K562 (cell line): ENCODE results near the gene POMP. TPM values are rescaled to one million over a fixed set of nuclear protein-coding genes. Genes with fewer than 3 reads are reported as not detected.

ENCODE experiments used
- ATAC-seq: fragments of 200-7000 bp; cut with Tn5 transposase; 3 replicates; pipeline ENCODE4 v1.9.1; 2020; ENCODE audit warnings: moderate library complexity
- BruUV-seq: library from RNA; stranded (reverse); fragments of 400-500 nt; replicated peaks from 2 replicates; lab custom pipeline; 2021; lab: Mats Ljungman, UMichigan
- CTCF ChIA-PET: fragments of 300-600 bp; formaldehyde crosslinking; extraction: SDS; loops from one replicate; lab custom pipeline; 2021; ENCODE audit warnings: low intra/inter-chr PET ratio; lab: Yijun Ruan, JAX
- POLR2A ChIA-PET: fragments of 300-600, 350-650 bp; sonication (Branson Sonifier 250); formaldehyde crosslinking; extraction: SDS; loops from one replicate; lab custom pipeline; 2021; ENCODE audit warnings: antibody characterized with exemption, inconsistent platforms; lab: Yijun Ruan, JAX
- DNase-seq, 4 experiments: peaks; one replicate each; pipeline versions ENCODE4 v3.0.0 to v3.0.0-alpha.2; 2011 to 2018; ENCODE audit warnings: low spot score in 3 of 4, mixed read lengths in 3 of 4; ENCODE audit errors: extremely low read depth in 1 of 4
- FAIRE-seq: peaks from 2 replicates; lab custom pipeline; 2011; peaks lifted over from hg19 to GRCh38; lab: Jason Lieb, UNC
- H2AFZ ChIP-seq: 2 replicates; pipeline ENCODE4 v1.6.0; 2011; ENCODE audit warnings: low read depth, low read length, control low read depth, inconsistent platforms
- H3K27ac ChIP-seq: fragments of 200-600 bp; 3 replicates; pipeline ENCODE4 v1.8.0; 2011; ENCODE audit warnings: low read depth, mild to moderate bottlenecking, control low read depth, inconsistent platforms, low read length, moderate library complexity, mixed read lengths; ENCODE audit errors: extremely low read depth
- H3K27me3 ChIP-seq, 2 experiments: fragments of 300-600 bp in 1 of 2; 2 replicates in 1 of 2; 3 replicates in 1 of 2; pipeline versions ENCODE4 v1.6.0 to v1.8.0; 2011; ENCODE audit warnings: inconsistent platforms in 2 of 2, low read length in 2 of 2, mild to moderate bottlenecking in 1 of 2, mixed read lengths in 1 of 2, moderate library complexity in 1 of 2; ENCODE audit not compliant: control insufficient read depth in 2 of 2, insufficient read depth in 2 of 2
- H3K36me3 ChIP-seq: fragments of 300-600 bp; 3 replicates; pipeline ENCODE4 v1.8.0; 2011; ENCODE audit warnings: mild to moderate bottlenecking, low read length, inconsistent platforms; ENCODE audit not compliant: control insufficient read depth, insufficient read depth
- H3K4me1 ChIP-seq, 2 experiments: fragments of 200-600 bp in 1 of 2; replicated peaks in 1 of 2; 2 replicates in 1 of 2; 3 replicates in 1 of 2; pipeline versions ENCODE4 v1.5.1 to v1.8.0; 2011; ENCODE audit warnings: inconsistent platforms in 2 of 2, low read length in 2 of 2, mild to moderate bottlenecking in 1 of 2, mixed read lengths in 1 of 2, moderate library complexity in 1 of 2; ENCODE audit not compliant: control insufficient read depth in 2 of 2, insufficient read depth in 2 of 2
- H3K4me2 ChIP-seq: 2 replicates; pipeline ENCODE4 v1.6.1; 2011; ENCODE audit warnings: low read length, control low read depth, inconsistent platforms, mixed read lengths; ENCODE audit not compliant: insufficient read depth
- H3K4me3 ChIP-seq: fragments of 200-600 bp; sonication (generic), shearing (Covaris generic); 2 replicates; pipeline ENCODE4 v1.5.1; 2016; ENCODE audit warnings: control low read depth, inconsistent platforms
- H3K79me2 ChIP-seq: fragments of 200-600 bp; 3 replicates; pipeline ENCODE4 v1.8.0; 2011; ENCODE audit warnings: low read length, inconsistent platforms; ENCODE audit not compliant: control insufficient read depth, insufficient read depth
- H3K9ac ChIP-seq, 2 experiments: 2 replicates each; pipeline versions ENCODE4 v1.6.0 to v1.6.1; 2011; ENCODE audit warnings: low read depth in 2 of 2, low read length in 2 of 2, control low read depth in 1 of 2, inconsistent platforms in 1 of 2, mild to moderate bottlenecking in 1 of 2, mixed read lengths in 1 of 2; ENCODE audit not compliant: insufficient read depth in 1 of 2
- H3K9me1 ChIP-seq: one replicate; pipeline ENCODE4 v1.6.0; 2011; ENCODE audit warnings: inconsistent platforms, mild to moderate bottlenecking, low read length, moderate library complexity; ENCODE audit not compliant: control insufficient read depth, insufficient read depth
- H3K9me3 ChIP-seq: replicated peaks from 2 replicates; pipeline ENCODE4 v1.5.1; 2011; ENCODE audit warnings: low read depth, low read length, inconsistent platforms; ENCODE audit not compliant: control insufficient read depth, insufficient read depth
- H4K20me1 ChIP-seq: replicated peaks from 2 replicates; pipeline ENCODE4 v1.6.1; 2011; ENCODE audit warnings: low read length, inconsistent platforms, mixed read lengths; ENCODE audit not compliant: control insufficient read depth, insufficient read depth
- ARHGAP35 ChIP-seq: fragments of 450-650 bp; IDR thresholded peaks from 2 replicates; pipeline ENCODE4 v1.6.1; 2018; ENCODE audit not compliant: partially characterized antibody
- ATF7 ChIP-seq: fragments of 450-650 bp; IDR thresholded peaks from 2 replicates; pipeline ENCODE4 v1.7.1; 2014; ENCODE audit warnings: mild to moderate bottlenecking, moderate library complexity
- BDP1 ChIP-seq: IDR thresholded peaks from 3 replicates; pipeline ENCODE4 v1.6.1; 2011; ENCODE audit not compliant: insufficient read length, insufficient read depth
- BRF1 ChIP-seq: IDR thresholded peaks from 3 replicates; pipeline ENCODE4 v1.6.1; 2011; ENCODE audit warnings: borderline replicate concordance, mild to moderate bottlenecking; ENCODE audit not compliant: insufficient read length; ENCODE audit errors: extremely low read depth
- CREB1 ChIP-seq, 2 experiments: sonication (generic) in 1 of 2; formaldehyde crosslinking in 1 of 2; IDR thresholded peaks; 2 replicates each; pipeline versions ENCODE4 v1.6.1 to v1.8.0; 2012 to 2022; ENCODE audit warnings: inconsistent platforms in 1 of 2, mild to moderate bottlenecking in 1 of 2, missing genetic modification reagents in 1 of 2, moderate library complexity in 1 of 2
- KAT8 ChIP-seq: fragments of 450-650 bp; IDR thresholded peaks from 2 replicates; pipeline ENCODE4 v1.6.1; 2016; ENCODE audit warnings: low read depth, mild to moderate bottlenecking
- PHTF2 ChIP-seq: fragments of 250-450 bp; sonication (Bioruptor Pico); IDR thresholded peaks from 2 replicates; pipeline ENCODE4 v1.5.0; 2021; ENCODE audit warnings: mild to moderate bottlenecking
- PTBP1 ChIP-seq: fragments of 200-400 bp; formaldehyde crosslinking; IDR thresholded peaks from 2 replicates; pipeline ENCODE4 v1.6.1; 2017; ENCODE audit warnings: low read depth, low read length
- RBM14 ChIP-seq: fragments of 200-400 bp; formaldehyde crosslinking; IDR thresholded peaks from 2 replicates; pipeline ENCODE4 v1.6.1; 2018; ENCODE audit warnings: low read depth, mild to moderate bottlenecking, low read length, moderate library complexity, borderline replicate concordance; ENCODE audit not compliant: insufficient read depth
- SAFB2 ChIP-seq: fragments of 200-400 bp; formaldehyde crosslinking; IDR thresholded peaks from 2 replicates; pipeline ENCODE4 v1.6.1; 2018; ENCODE audit warnings: borderline replicate concordance, low read length, low read depth, moderate library complexity; ENCODE audit not compliant: severe bottlenecking
- TEAD2 ChIP-seq: fragments of 450-650 bp; IDR thresholded peaks from 2 replicates; pipeline ENCODE4 v1.6.1; 2016; ENCODE audit warnings: missing genetic modification characterization, control low read depth, missing compliant biosample characterization
- TFAM ChIP-seq: fragments of 250-450 bp; sonication (Bioruptor Pico); conservative IDR thresholded peaks from 2 replicates; pipeline ENCODE4 v1.5.0; 2021; ENCODE audit warnings: mild to moderate bottlenecking, moderate library complexity
- TGIF2 ChIP-seq: sonication (generic); formaldehyde crosslinking; IDR thresholded peaks from 2 replicates; pipeline ENCODE4 v1.8.1; 2022; ENCODE audit warnings: mild to moderate bottlenecking, missing genetic modification reagents, moderate library complexity
- WHSC1 ChIP-seq: IDR thresholded peaks from one replicate; pipeline ENCODE4 v1.6.1; 2012; ENCODE audit warnings: low read length, control low read depth, inconsistent platforms
- ZFX ChIP-seq: sonication (generic); formaldehyde crosslinking; IDR thresholded peaks from 2 replicates; pipeline ENCODE4 v1.8.0; 2022; ENCODE audit warnings: mild to moderate bottlenecking, missing genetic modification reagents, moderate library complexity
- WGBS: fragments of 100-300 bp; shearing (Covaris generic); methylation state at CpG from one replicate; pipeline ENCODE4 v1.1.6; 2016; ENCODE audit warnings: low coverage, mixed read lengths; ENCODE audit not compliant: insufficient coverage; ENCODE audit errors: missing lambda C conversion rate; 5-methylcytosine and 5-hydroxymethylcytosine counted together
- in situ Hi-C: fragments of 300-500 bp; cut with MboI; formaldehyde crosslinking; loops from 4 replicates; pipeline ENCODE4 v1.15.0; 2018; ENCODE audit warnings: inconsistent platforms, mixed read lengths
- intact Hi-C: fragments of 100-400 bp; cut with micrococcal nuclease; formaldehyde crosslinking; loops from 2 replicates; pipeline ENCODE4 v1.14.2; 2022
- polyA plus RNA-seq, 8 experiments: library from polyadenylated mRNA; depleted of rRNA in 4 of 8; stranded (reverse) in 5 of 8; unstranded in 3 of 8; fragments of >200 nt; fragmentation: Nextera tagmentation in 2 of 8; fragmentation: Illumina TruSeq in 1 of 8; extraction: Ambion mirVana in 2 of 8; extraction: Trizol in 1 of 8; gene quantifications; 2 replicates each; pipeline versions ENCODE4 v1.2.1 to v1.2.3, GENCODE V29; 2011 to 2014; ENCODE audit warnings: inconsistent platforms in 1 of 8, missing spikeins in 1 of 8
- total RNA-seq, 7 experiments: library from RNA; depleted of rRNA in 6 of 7; stranded (reverse); fragments of >200 nt in 6 of 7; fragmentation: Illumina TruSeq in 2 of 7; extraction: Trizol in 2 of 7; gene quantifications; 2 replicates each; pipeline versions ENCODE4 v1.2.1 to v1.2.3, GENCODE V29; 2011 to 2021; ENCODE audit warnings: low replicate concordance in 1 of 7
- TF ChIP-seq, protein P1 (sequence below): IDR thresholded peaks from 2 replicates; pipeline ENCODE4 v1.6.1; 2012; ENCODE audit warnings: low read depth, low read length, improper control_type of control experiment, borderline replicate concordance
- TF ChIP-seq, protein P2 (sequence below): fragments of 250-450 bp; sonication (Bioruptor Pico); IDR thresholded peaks from 2 replicates; pipeline ENCODE4 v1.4.0; 2020

POMP gene
- total and polyA plus RNA-seq, 9 of the 15 experiments (the other 6 are each of a cell fraction or from before 2014, with no cell fraction given): 69.2 to 647 (median 118) TPM

DNA sequence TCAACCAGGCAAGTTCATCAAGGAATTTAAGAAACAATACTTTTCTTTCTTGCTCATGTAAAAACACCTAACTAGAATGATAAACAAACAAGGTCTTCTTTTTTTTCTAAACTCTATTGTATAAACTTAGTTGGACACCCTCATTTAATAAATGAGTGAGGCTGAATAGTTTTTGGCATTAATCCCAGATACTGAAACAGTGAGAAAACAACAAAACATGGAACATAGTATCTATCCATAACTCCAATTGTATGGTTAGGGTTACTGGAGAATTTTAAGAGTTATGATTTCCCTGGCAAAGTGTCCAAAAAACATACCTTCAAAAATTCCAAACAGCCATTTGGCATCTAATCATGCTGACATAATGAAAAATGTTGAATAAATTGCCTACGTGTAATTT, 5.8 kb upstream of the POMP start:
- H3K27ac ChIP-seq: no peak overlapping the region
- 77% methylated on average over 1 of the region's 1 CpG for WGBS
- BruUV-seq: no TSS peak
- DNase-seq (no peak), FAIRE-seq (no peak), ATAC-seq (no peak)
- H3K9me3 ChIP-seq: no peaks in the 10 kb centered on the region
- H3K27me3 ChIP-seq: no peaks in the 10 kb centered on the region
- H2AFZ ChIP-seq: no peak overlapping the region
- CTCF ChIA-PET: no interaction called here
- peaks cover 16% of the 10 kb centered on the region for H3K79me2 ChIP-seq
- no peaks in the 10 kb centered on the region for H3K36me3 ChIP-seq
- H4K20me1 ChIP-seq: no peaks in the 10 kb centered on the region
- no peak overlapping the region for H3K4me2 ChIP-seq
- peaks cover 0 to 8% of the 10 kb centered on the region in 2 experiments; a peak in 3 of 5 replicates for H3K4me1 ChIP-seq
- H3K9me1 ChIP-seq: no peaks in the 10 kb centered on the region
- POLR2A ChIA-PET: no interaction called here
- in situ Hi-C loops (no loop called here), intact Hi-C loops (no loop called here)
- TF ChIP-seq PHTF2 (CRISPR knock-in tag): no peak
- no peak for TF ChIP-seq ZFX (CRISPR knock-in tag)
- no peak for TF ChIP-seq KAT8
- TF ChIP-seq ARHGAP35: no peak
- TF ChIP-seq, protein P1, sequence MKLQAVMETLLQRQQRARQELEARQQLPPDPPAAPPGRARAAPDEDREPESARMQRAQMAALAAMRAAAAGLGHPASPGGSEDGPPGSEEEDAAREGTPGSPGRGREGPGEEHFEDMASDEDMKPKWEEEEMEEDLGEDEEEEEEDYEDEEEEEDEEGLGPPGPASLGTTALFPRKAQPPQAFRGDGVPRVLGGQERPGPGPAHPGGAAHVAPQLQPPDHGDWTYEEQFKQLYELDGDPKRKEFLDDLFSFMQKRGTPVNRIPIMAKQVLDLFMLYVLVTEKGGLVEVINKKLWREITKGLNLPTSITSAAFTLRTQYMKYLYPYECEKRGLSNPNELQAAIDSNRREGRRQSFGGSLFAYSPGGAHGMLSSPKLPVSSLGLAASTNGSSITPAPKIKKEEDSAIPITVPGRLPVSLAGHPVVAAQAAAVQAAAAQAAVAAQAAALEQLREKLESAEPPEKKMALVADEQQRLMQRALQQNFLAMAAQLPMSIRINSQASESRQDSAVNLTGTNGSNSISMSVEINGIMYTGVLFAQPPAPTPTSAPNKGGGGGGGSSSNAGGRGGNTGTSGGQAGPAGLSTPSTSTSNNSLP: no peak
- TF ChIP-seq PTBP1: no peak
- TF ChIP-seq SAFB2: no peak
- TF ChIP-seq, protein P2, sequence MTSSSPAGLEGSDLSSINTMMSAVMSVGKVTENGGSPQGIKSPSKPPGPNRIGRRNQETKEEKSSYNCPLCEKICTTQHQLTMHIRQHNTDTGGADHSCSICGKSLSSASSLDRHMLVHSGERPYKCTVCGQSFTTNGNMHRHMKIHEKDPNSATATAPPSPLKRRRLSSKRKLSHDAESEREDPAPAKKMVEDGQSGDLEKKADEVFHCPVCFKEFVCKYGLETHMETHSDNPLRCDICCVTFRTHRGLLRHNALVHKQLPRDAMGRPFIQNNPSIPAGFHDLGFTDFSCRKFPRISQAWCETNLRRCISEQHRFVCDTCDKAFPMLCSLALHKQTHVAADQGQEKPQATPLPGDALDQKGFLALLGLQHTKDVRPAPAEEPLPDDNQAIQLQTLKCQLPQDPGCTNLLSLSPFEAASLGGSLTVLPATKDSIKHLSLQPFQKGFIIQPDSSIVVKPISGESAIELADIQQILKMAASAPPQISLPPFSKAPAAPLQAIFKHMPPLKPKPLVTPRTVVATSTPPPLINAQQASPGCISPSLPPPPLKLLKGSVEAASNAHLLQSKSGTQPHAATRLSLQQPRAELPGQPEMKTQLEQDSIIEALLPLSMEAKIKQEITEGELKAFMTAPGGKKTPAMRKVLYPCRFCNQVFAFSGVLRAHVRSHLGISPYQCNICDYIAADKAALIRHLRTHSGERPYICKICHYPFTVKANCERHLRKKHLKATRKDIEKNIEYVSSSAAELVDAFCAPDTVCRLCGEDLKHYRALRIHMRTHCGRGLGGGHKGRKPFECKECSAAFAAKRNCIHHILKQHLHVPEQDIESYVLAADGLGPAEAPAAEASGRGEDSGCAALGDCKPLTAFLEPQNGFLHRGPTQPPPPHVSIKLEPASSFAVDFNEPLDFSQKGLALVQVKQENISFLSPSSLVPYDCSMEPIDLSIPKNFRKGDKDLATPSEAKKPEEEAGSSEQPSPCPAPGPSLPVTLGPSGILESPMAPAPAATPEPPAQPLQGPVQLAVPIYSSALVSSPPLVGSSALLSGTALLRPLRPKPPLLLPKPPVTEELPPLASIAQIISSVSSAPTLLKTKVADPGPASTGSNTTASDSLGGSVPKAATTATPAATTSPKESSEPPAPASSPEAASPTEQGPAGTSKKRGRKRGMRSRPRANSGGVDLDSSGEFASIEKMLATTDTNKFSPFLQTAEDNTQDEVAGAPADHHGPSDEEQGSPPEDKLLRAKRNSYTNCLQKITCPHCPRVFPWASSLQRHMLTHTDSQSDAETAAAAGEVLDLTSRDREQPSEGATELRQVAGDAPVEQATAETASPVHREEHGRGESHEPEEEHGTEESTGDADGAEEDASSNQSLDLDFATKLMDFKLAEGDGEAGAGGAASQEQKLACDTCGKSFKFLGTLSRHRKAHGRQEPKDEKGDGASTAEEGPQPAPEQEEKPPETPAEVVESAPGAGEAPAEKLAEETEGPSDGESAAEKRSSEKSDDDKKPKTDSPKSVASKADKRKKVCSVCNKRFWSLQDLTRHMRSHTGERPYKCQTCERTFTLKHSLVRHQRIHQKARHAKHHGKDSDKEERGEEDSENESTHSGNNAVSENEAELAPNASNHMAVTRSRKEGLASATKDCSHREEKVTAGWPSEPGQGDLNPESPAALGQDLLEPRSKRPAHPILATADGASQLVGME (CRISPR knock-in tag): no peak
- no peak for TF ChIP-seq TFAM
- no peak for TF ChIP-seq BRF1
- no peak for TF ChIP-seq TEAD2
- TF ChIP-seq BDP1: no peak
- no peak for TF ChIP-seq ATF7
- no peak for TF ChIP-seq WHSC1
- TF ChIP-seq RBM14: no peak
- TF ChIP-seq TGIF2 (CRISPR knock-in tag): no peak
- TF ChIP-seq CREB1 (IDR thresholded peaks at IDR 0.05): no peak
- no peak for TF ChIP-seq CREB1 (CRISPR knock-in tag; IDR thresholded peaks at IDR 0.05)
- H3K4me3 ChIP-seq: no peak overlapping the region
- no peak overlapping the region for H3K9ac ChIP-seq
